ENCODE data around the gene NPR3.

The NPR3 gene

DNA sequence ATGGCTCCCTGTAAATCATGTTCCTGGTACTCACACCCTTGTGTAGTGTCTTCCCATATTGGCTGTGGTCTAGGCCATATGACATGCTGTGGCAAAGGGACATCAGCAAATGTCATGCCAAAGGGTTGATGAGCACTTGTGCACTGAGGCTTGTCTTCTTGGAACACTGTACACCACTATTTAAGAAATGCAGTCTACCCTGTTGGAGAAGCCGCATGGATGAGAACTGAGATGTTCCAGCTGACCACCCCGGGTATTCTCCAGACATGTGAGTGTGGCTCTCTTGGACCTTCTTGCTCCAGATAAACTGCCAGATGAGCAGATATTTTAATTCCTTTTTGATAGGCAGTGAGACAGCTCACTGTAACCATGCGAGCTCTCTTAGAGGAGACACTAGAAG, 20.5 kb upstream of the NPR3 start:
- no peak for TF ChIP-seq CTCF (conservative IDR thresholded peaks at IDR 0.05; ENCODE audit: control insufficient read depth, insufficient read depth, low read depth, low read length)
- DNase-seq (ENCODE audit: low read depth): no peak
- H3K4me3 ChIP-seq (ENCODE audit: control insufficient read depth, low read depth, low read length): no peak overlapping the region

GRCh38 chr5:32692036-32692746, 18.9 kb upstream of the NPR3 start:
- no peak for TF ChIP-seq CTCF (conservative IDR thresholded peaks at IDR 0.05; ENCODE audit: control insufficient read depth, insufficient read depth, low read depth, low read length)
- peak; percentile 28 for DNase-seq (ENCODE audit: low read depth)
- no peak overlapping the region for H3K4me3 ChIP-seq (ENCODE audit: control insufficient read depth, low read depth, low read length)

- no peak overlapping the region for H3K4me3 ChIP-seq (ENCODE audit: control insufficient read depth, low read depth, low read length)
- TF ChIP-seq CTCF (conservative IDR thresholded peaks at IDR 0.05; ENCODE audit: control insufficient read depth, insufficient read depth, low read depth, low read length): no peak
- no peak for DNase-seq (ENCODE audit: low read depth)
These were observed 7.2 kb upstream of the NPR3 start for GRCh38 chr5:32703957-32704356.

- TF ChIP-seq CTCF (conservative IDR thresholded peaks at IDR 0.05; ENCODE audit: control insufficient read depth, insufficient read depth, low read depth, low read length): peak; percentile 56
- DNase-seq (ENCODE audit: low read depth): peak; percentile 52
- no peak overlapping the region for H3K4me3 ChIP-seq (ENCODE audit: control insufficient read depth, low read depth, low read length)
These were observed 3.6 kb upstream of the NPR3 start for GRCh38 chr5:32707418-32707997.

- H3K4me3 ChIP-seq (ENCODE audit: control insufficient read depth, low read depth, low read length): no peak overlapping the region
- TF ChIP-seq CTCF (conservative IDR thresholded peaks at IDR 0.05; ENCODE audit: control insufficient read depth, insufficient read depth, low read depth, low read length): no peak
- DNase-seq (ENCODE audit: low read depth): no peak
These were observed 2.2 kb upstream of the NPR3 start for GRCh38 chr5:32708949-32709348.

GRCh38 chr5:32709750-32710549, 1.2 kb upstream of the NPR3 start:
- peak; percentile 77 for DNase-seq (ENCODE audit: low read depth)
- TF ChIP-seq CTCF (conservative IDR thresholded peaks at IDR 0.05; ENCODE audit: control insufficient read depth, insufficient read depth, low read depth, low read length): peak; percentile 69
- peak overlapping the region; percentile 70 for H3K4me3 ChIP-seq (ENCODE audit: control insufficient read depth, low read depth, low read length)
